ENCODE measurements around the gene PIK3CB. TPM values are rescaled to one million over a fixed set of nuclear protein-coding genes. Genes with fewer than 3 reads are reported as not detected.

PIK3CB gene
- total RNA-seq (2014; rRNA removed) (8.3 and 15.7 TPM in 2 replicates), Bru-seq, nascent RNA (percentile 79 among the genes with signal in this experiment), BruChase-seq, experiment 1, labeled RNA remaining after a 6-hour chase (percentile 68 among the genes with signal in this experiment), BruChase-seq, experiment 2, labeled RNA remaining after a 2-hour chase (percentile 72 among the genes with signal in this experiment)
- long read RNA-seq, full-length matches to known transcripts = 9 of 122 reads
- long read RNA-seq, partial matches to known transcripts = 7 of 122 reads
- long read RNA-seq, other reads (novel, unspliced or antisense) = 106 of 122 reads

DNA sequence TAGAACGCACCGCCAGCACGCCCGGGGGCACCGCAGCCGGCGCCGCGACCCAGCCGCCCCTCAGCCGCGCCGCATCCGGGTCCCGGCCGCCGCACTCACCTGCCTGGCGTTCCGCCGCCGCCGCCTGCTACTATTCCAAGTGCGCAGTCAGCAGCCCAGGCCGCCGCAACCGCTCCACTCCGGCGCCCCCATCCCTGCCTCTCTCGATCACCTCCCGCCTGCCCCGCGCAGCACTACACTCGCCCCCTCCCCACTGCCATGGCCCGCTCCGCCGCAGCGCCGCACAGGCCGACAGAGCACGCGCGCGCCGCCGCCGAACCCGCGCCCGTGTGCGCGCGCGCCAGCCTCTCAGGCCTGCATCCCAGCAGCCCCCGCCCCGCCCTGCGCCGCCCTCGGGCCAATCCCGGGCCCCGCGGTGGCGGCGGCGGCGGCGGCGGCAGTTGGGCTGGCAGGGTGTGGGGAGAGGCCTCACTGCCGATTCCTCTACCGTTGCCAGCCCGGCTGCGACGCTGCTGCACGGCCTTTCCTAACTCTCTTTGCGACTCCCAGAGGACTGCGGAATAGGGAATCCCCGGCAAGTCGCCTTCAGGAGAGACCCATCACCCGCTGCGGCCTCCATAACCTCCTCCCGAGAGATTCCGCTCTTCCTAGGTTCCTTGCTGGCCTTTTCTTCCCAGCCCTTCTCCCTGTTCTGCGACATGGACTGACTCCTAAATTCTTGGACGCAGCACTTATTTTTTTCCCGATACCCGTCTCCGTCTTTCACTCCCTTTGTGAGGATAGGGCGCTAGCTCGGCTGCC lies at the start of gene PIK3CB:
Gene PIK3CB, minus strand, starts transcription at position 333 of the 801 bp plus-strand sequence. CDS start 75,585 bp downstream, outside the sequence.
- ChIA-PET POLR2A (ENCODE audit: unreplicated experiment) (no interaction called here), CTCF (no interaction called here)
- ATAC-seq (peak; percentile 91), DNase-seq (peak; percentile 87)
- Histone ChIP-seq H3K9me3 (ENCODE audit: low read length) (no peaks in the 10 kb centered on the region), H3K27me3 (ENCODE audit: low read length) (no peaks in the 10 kb centered on the region), H3K36me3 (ENCODE audit: low read depth, low read length) (no peaks in the 10 kb centered on the region), H3F3A (ENCODE audit: low read length, unreplicated experiment) (no peaks in the 10 kb centered on the region), H2AFZ (ENCODE audit: low read length) (peak within 1 kb of the TSS; percentile 86), H3K4me3 (ENCODE audit: low read length) (peak within 1 kb of the TSS; percentile 99), H3K9me2 (replicated peaks; ENCODE audit: low read length) (no peaks in the 10 kb centered on the region), H3K79me2 (ENCODE audit: low read length) (peaks cover 40% of the 10 kb centered on the region), H3K27ac (ENCODE audit: low read length) (peak within 1 kb of the TSS; percentile 73), H3K9ac (ENCODE audit: low read length) (peak within 1 kb of the TSS; percentile 78), H3K4me2 (ENCODE audit: low read length) (peak within 1 kb of the TSS; percentile 87), H3K4me1 (ENCODE audit: insufficient read depth, low read length) (peaks cover 5% of the 10 kb centered on the region; the same call in 1 of the 2 replicates), H4K20me1 (ENCODE audit: low read length) (no peaks in the 10 kb centered on the region)
- intact Hi-C loops (cut with micrococcal nuclease) = loop anchor here (1.0 to 5.0 kb wide), 5 partner anchors 47 to 242 kb away; partner anchors contain the start of gene CEP70
- no TSS peak for BruUV-seq (replicated peaks)
- no peak for TF ChIP-seq EZH2phosphoT487 (IDR thresholded peaks at IDR 0.05; ENCODE audit: borderline replicate concordance, low read length)
- TF ChIP-seq, protein P1, sequence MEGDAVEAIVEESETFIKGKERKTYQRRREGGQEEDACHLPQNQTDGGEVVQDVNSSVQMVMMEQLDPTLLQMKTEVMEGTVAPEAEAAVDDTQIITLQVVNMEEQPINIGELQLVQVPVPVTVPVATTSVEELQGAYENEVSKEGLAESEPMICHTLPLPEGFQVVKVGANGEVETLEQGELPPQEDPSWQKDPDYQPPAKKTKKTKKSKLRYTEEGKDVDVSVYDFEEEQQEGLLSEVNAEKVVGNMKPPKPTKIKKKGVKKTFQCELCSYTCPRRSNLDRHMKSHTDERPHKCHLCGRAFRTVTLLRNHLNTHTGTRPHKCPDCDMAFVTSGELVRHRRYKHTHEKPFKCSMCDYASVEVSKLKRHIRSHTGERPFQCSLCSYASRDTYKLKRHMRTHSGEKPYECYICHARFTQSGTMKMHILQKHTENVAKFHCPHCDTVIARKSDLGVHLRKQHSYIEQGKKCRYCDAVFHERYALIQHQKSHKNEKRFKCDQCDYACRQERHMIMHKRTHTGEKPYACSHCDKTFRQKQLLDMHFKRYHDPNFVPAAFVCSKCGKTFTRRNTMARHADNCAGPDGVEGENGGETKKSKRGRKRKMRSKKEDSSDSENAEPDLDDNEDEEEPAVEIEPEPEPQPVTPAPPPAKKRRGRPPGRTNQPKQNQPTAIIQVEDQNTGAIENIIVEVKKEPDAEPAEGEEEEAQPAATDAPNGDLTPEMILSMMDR (conservative IDR thresholded peaks at IDR 0.05; ENCODE audit: low read depth, low read length) = 0 out of 2 replicates have a peak, but pooled peaks have one; percentile 1

DNA sequence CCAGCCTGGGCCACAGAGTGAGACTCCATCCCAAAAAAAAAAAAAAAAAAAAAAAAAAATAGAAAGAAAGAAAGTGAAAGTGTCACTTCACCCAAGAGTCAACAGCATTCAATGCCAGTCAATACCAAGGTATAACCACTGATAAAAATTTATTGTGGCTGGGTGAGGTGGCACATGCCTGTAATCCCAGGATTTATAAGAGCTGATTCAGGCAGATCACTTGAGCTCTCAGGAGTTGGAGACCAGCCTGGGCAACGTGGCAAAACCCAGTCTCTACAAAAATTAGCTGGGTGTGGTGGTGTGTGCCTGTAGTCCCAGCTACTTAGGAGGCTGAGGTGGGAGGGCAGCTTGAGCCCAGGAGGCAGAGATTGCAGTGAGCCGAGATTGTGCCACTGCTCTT lies 46.5 kb upstream of the PIK3CB start:
- no TSS peak for BruUV-seq (replicated peaks)
- Histone ChIP-seq H3K4me3 (ENCODE audit: low read length) (no peak overlapping the region), H3K9me2 (replicated peaks; ENCODE audit: low read length) (no peaks in the 10 kb centered on the region), H3K27ac (ENCODE audit: low read length) (no peak overlapping the region), H3K4me1 (ENCODE audit: insufficient read depth, low read length) (no peaks in the 10 kb centered on the region), H3K36me3 (ENCODE audit: low read depth, low read length) (no peaks in the 10 kb centered on the region), H3K27me3 (ENCODE audit: low read length) (no peaks in the 10 kb centered on the region), H4K20me1 (ENCODE audit: low read length) (no peaks in the 10 kb centered on the region), H3K79me2 (ENCODE audit: low read length) (no peaks in the 10 kb centered on the region), H3K4me2 (ENCODE audit: low read length) (no peak overlapping the region), H3K9me3 (ENCODE audit: low read length) (no peaks in the 10 kb centered on the region), H3K9ac (ENCODE audit: low read length) (no peak overlapping the region), H2AFZ (ENCODE audit: low read length) (no peak overlapping the region), H3F3A (ENCODE audit: low read length, unreplicated experiment) (no peaks in the 10 kb centered on the region)
- CTCF ChIA-PET = interaction anchor here (0.6 kb wide), 1 partner anchor 34 kb away, joined by 3 read pairs; no protein-coding TSS in a partner anchor
- ATAC-seq (no peak), DNase-seq (no peak)
- TF ChIP-seq, protein P1 (conservative IDR thresholded peaks at IDR 0.05; ENCODE audit: low read depth, low read length) = no peak
- no peak for TF ChIP-seq EZH2phosphoT487 (IDR thresholded peaks at IDR 0.05; ENCODE audit: borderline replicate concordance, low read length)
- TF ChIP-seq EZH2 (IDR thresholded peaks at IDR 0.05; ENCODE audit: low read length, unreplicated experiment) = no peak
- intact Hi-C loops (cut with micrococcal nuclease) = no loop called here
- POLR2A ChIA-PET (ENCODE audit: unreplicated experiment) = interaction anchor here (0.6 kb wide), 1 partner anchor 112 kb away, joined by 9 read pairs; no protein-coding TSS in a partner anchor

Data from PC-3 (cell line).